ENCODE measurements around the gene HK1.

GRCh38 chr10:69329721-69330178 is 51.5 kb downstream of the HK1 start:
- TF ChIP-seq, protein P1, sequence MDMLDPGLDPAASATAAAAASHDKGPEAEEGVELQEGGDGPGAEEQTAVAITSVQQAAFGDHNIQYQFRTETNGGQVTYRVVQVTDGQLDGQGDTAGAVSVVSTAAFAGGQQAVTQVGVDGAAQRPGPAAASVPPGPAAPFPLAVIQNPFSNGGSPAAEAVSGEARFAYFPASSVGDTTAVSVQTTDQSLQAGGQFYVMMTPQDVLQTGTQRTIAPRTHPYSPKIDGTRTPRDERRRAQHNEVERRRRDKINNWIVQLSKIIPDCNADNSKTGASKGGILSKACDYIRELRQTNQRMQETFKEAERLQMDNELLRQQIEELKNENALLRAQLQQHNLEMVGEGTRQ (IDR thresholded peaks at IDR 0.05; ENCODE audit: low read depth, low read length): no peak
- TF ChIP-seq CTCF (conservative IDR thresholded peaks at IDR 0.05; ENCODE audit: low read depth, low read length) (no peak), MXI1 (IDR thresholded peaks at IDR 0.05; ENCODE audit: borderline replicate concordance, low read depth, low read length) (no peak), POLR2A (IDR thresholded peaks at IDR 0.05; ENCODE audit: low read depth, low read length) (no peak), SMC3 (IDR thresholded peaks at IDR 0.05; ENCODE audit: low read depth, low read length) (no peak)
